Endothelial cell of umbilical vein (primary cell): ENCODE data around the gene KIF6. TPM values are rescaled to one million over a fixed set of nuclear protein-coding genes. Genes with fewer than 3 reads are reported as not detected.

Source experiments
- BruUV-seq: library from RNA; stranded (reverse); fragments of 400-500 nt; replicated peaks from 2 replicates; lab custom pipeline; 2021; lab: Mats Ljungman, UMichigan
- CTCF ChIA-PET: fragments of 300-600, 350-600 bp; sonication (Branson Sonifier 250); formaldehyde crosslinking; loops from one replicate; lab custom pipeline; 2021; ENCODE audit warnings: antibody characterized with exemption, inconsistent platforms; lab: Charles Lee
- POLR2A ChIA-PET: fragments of 300-600, 350-600 bp; sonication (Branson Sonifier 250); formaldehyde crosslinking; loops from one replicate; lab custom pipeline; 2021; ENCODE audit warnings: antibody characterized with exemption, inconsistent platforms; lab: Charles Lee
- DNase-seq: peaks from one replicate; pipeline ENCODE4 v3.0.0-alpha.2; 2011; ENCODE audit warnings: low read depth, low spot score
- FAIRE-seq: peaks from 2 replicates; lab custom pipeline; 2011; peaks lifted over from hg19 to GRCh38; lab: Jason Lieb, UNC
- H2AFZ ChIP-seq: 2 replicates; pipeline ENCODE4 v1.6.0; 2012; ENCODE audit warnings: low read depth, low read length, control low read depth, inconsistent platforms
- H3K27ac ChIP-seq: 2 replicates; pipeline ENCODE4 v1.5.1; 2011; ENCODE audit warnings: low read depth, mild to moderate bottlenecking, control low read depth, low read length, moderate library complexity; ENCODE audit not compliant: insufficient read depth
- H3K27me3 ChIP-seq, 2 experiments: 2 replicates each; pipeline versions ENCODE4 v1.6.0 to v1.6.1; 2011; ENCODE audit warnings: low read length in 2 of 2, mixed read lengths in 1 of 2; ENCODE audit not compliant: control insufficient read depth in 2 of 2, insufficient read depth in 2 of 2
- H3K36me3 ChIP-seq, 2 experiments: 2 replicates in 1 of 2; 3 replicates in 1 of 2; pipeline ENCODE4 v1.5.1; 2011; ENCODE audit warnings: low read length in 2 of 2, mild to moderate bottlenecking in 1 of 2, moderate library complexity in 1 of 2; ENCODE audit not compliant: control insufficient read depth in 2 of 2, insufficient read depth in 2 of 2; ENCODE audit errors: extremely low read depth in 1 of 2
- H3K4me1 ChIP-seq: 3 replicates; pipeline ENCODE4 v1.5.1; 2011; ENCODE audit warnings: mild to moderate bottlenecking, low read length; ENCODE audit not compliant: control insufficient read depth, insufficient read depth; ENCODE audit errors: extremely low read depth
- H3K4me2 ChIP-seq: 2 replicates; pipeline ENCODE4 v1.6.1; 2011; ENCODE audit warnings: low read length, control low read depth, mixed read lengths; ENCODE audit not compliant: insufficient read depth
- H3K4me3 ChIP-seq, 3 experiments: fragments of 200-600 bp in 1 of 3; sonication (generic), shearing (Covaris generic) in 1 of 3; replicated peaks in 1 of 3; 2 replicates each; pipeline ENCODE4 v1.5.1; 2011 to 2016; ENCODE audit warnings: control low read depth in 3 of 3, low read length in 3 of 3, mild to moderate bottlenecking in 2 of 3, inconsistent platforms in 1 of 3, low read depth in 1 of 3, moderate library complexity in 1 of 3; ENCODE audit not compliant: insufficient read depth in 1 of 3
- H3K79me2 ChIP-seq: 2 replicates; pipeline ENCODE4 v1.6.0; 2012; ENCODE audit warnings: low read length, inconsistent platforms; ENCODE audit not compliant: control insufficient read depth, insufficient read depth
- H3K9ac ChIP-seq: replicated peaks from 2 replicates; pipeline ENCODE3; 2011; ENCODE audit warnings: low read length, control low read depth; ENCODE audit not compliant: insufficient read depth; ENCODE audit errors: extremely low read depth
- H3K9me1 ChIP-seq: replicated peaks from 3 replicates; pipeline ENCODE4 v1.6.0; 2011; ENCODE audit warnings: mild to moderate bottlenecking, low read length; ENCODE audit not compliant: control insufficient read depth, insufficient read depth; ENCODE audit errors: extremely low read depth
- H3K9me3 ChIP-seq: replicated peaks from 2 replicates; pipeline ENCODE4 v1.5.1; 2012; ENCODE audit warnings: low read length, inconsistent platforms; ENCODE audit not compliant: control insufficient read depth, insufficient read depth
- H4K20me1 ChIP-seq: replicated peaks from 2 replicates; pipeline ENCODE3; 2011; ENCODE audit warnings: mild to moderate bottlenecking, low read length; ENCODE audit not compliant: control insufficient read depth, insufficient read depth; ENCODE audit errors: extremely low read depth
- EZH2 ChIP-seq: IDR thresholded peaks from 2 replicates; pipeline ENCODE4 v1.6.1; 2012; ENCODE audit warnings: borderline replicate concordance, low read depth, mild to moderate bottlenecking, moderate library complexity, low read length, inconsistent platforms; ENCODE audit not compliant: severe bottlenecking
- FOS ChIP-seq: IDR thresholded peaks from 2 replicates; pipeline ENCODE4 v1.6.1; 2011; ENCODE audit warnings: mild to moderate bottlenecking, low read length, moderate library complexity, borderline replicate concordance; ENCODE audit not compliant: insufficient read depth
- GATA2 ChIP-seq: IDR thresholded peaks from 2 replicates; pipeline ENCODE4 v1.7.0; 2011; ENCODE audit warnings: low read depth, mild to moderate bottlenecking, moderate library complexity, mixed read lengths, low read length; ENCODE audit not compliant: insufficient read length, insufficient read depth
- JUN ChIP-seq: IDR thresholded peaks from 2 replicates; pipeline ENCODE4 v1.6.1; 2011; ENCODE audit warnings: borderline replicate concordance, low read depth; ENCODE audit not compliant: insufficient read length, insufficient read depth
- MYC ChIP-seq: IDR thresholded peaks from one replicate; pipeline ENCODE4 v1.6.1; 2011; ENCODE audit warnings: mild to moderate bottlenecking, low read depth, low read length
- POLR2A ChIP-seq: IDR thresholded peaks from 2 replicates; pipeline ENCODE4 v1.6.1; 2012; ENCODE audit warnings: low read depth, mild to moderate bottlenecking, control low read depth, low read length
- POLR2AphosphoS5 ChIP-seq: IDR thresholded peaks from 2 replicates; pipeline ENCODE4 v1.6.1; 2012; ENCODE audit warnings: low read depth, mild to moderate bottlenecking, control low read depth, low read length, moderate library complexity; ENCODE audit not compliant: insufficient read depth
- dilution Hi-C: fragments of 300-500 bp; cut with MboI; formaldehyde crosslinking; loops from one replicate; pipeline ENCODE4 v1.15.0; 2019; ENCODE audit warnings: low sequenced_read_pairs; ENCODE audit not compliant: extremely low pct_ligation_motif_present
- intact Hi-C: fragments of 100-400 bp; cut with micrococcal nuclease; formaldehyde crosslinking; loops from one replicate; pipeline ENCODE4 v1.10.0; 2022
- polyA plus RNA-seq, 4 experiments: library from polyadenylated mRNA; depleted of rRNA in 3 of 4; stranded (reverse) in 3 of 4; unstranded in 1 of 4; fragments of >200 nt; gene quantifications; 2 replicates each; pipeline versions ENCODE4 v1.2.1 to v1.2.3, GENCODE V29; 2011 to 2012; ENCODE audit warnings: missing spikeins in 1 of 4
- total RNA-seq: library from RNA; stranded (reverse); gene quantifications from 2 replicates; pipeline ENCODE4 v1.2.3, GENCODE V29; 2021
- TF ChIP-seq, protein P1 (sequence below), 2 donors: IDR thresholded peaks; 1 replicate in 1 of 2; 2 replicates in 1 of 2; pipeline ENCODE4 v1.5.1; 2011; ENCODE audit warnings: low read length in 2 of 2, mild to moderate bottlenecking in 2 of 2, moderate library complexity in 2 of 2, control low read depth in 1 of 2, inconsistent platforms in 1 of 2, low read depth in 1 of 2; ENCODE audit not compliant: insufficient read depth in 1 of 2; ENCODE audit errors: extremely low read depth in 1 of 2
- TF ChIP-seq, protein P2 (sequence below): IDR thresholded peaks from 2 replicates; pipeline ENCODE4 v1.6.1; 2011; ENCODE audit not compliant: insufficient read depth, insufficient read length

KIF6 gene
- total and polyA plus RNA-seq, 2 donors (not counting 3 experiments of a cell fraction or from before 2014, with no cell fraction given): not detected

DNA sequence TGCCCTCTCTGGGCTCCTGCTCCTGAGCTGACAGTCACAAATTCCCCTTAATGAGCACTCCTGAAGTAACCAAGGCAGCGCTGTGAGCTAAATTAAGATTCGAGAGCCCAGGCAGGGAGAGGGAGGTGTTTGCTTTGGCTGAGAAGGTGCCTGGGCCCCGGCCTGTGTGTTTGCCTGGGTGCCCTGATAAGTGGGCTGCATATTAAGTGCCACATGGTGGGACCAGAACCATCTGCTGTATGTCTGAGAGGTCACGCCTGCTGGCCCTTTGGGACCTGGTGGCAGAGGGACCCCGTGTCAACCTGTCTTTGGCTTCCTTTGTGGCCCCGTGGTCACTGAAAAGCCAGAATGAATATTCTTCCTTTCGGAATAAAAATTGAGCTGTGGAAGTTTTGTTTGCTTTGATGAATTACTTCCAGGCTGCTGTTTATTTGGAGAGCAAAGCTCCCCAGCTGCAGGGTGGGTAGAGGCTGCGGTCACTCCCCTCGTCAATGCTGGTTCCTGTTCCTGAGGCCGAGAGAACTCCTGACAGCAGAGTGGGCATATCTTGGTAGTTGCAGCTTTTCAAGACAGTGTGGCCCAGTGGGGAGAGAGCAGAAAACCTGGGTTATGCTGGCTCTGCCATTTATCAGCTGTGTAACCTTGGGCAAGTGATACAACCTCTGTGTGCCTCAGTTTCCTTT, 385.2 kb downstream of the KIF6 start:
- no peaks in the 10 kb centered on the region for H3K79me2 ChIP-seq
- H2AFZ ChIP-seq: no peak overlapping the region
- peaks cover 0 to 2% of the 10 kb centered on the region in 2 experiments for H3K27me3 ChIP-seq

More for the DNA sequence above, 385.2 kb downstream of the KIF6 start:
- no peak for TF ChIP-seq POLR2AphosphoS5
- TF ChIP-seq GATA2: no peak
- TF ChIP-seq JUN: no peak
- TF ChIP-seq, protein P1, sequence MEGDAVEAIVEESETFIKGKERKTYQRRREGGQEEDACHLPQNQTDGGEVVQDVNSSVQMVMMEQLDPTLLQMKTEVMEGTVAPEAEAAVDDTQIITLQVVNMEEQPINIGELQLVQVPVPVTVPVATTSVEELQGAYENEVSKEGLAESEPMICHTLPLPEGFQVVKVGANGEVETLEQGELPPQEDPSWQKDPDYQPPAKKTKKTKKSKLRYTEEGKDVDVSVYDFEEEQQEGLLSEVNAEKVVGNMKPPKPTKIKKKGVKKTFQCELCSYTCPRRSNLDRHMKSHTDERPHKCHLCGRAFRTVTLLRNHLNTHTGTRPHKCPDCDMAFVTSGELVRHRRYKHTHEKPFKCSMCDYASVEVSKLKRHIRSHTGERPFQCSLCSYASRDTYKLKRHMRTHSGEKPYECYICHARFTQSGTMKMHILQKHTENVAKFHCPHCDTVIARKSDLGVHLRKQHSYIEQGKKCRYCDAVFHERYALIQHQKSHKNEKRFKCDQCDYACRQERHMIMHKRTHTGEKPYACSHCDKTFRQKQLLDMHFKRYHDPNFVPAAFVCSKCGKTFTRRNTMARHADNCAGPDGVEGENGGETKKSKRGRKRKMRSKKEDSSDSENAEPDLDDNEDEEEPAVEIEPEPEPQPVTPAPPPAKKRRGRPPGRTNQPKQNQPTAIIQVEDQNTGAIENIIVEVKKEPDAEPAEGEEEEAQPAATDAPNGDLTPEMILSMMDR (IDR thresholded peaks at IDR 0.05; ENCODE audit: extremely low read depth in 1 of 2, insufficient read depth in 1 of 2, low read depth in 1 of 2, low read length in 2 of 2): no peak
- TF ChIP-seq EZH2: no peak
- TF ChIP-seq, protein P2, sequence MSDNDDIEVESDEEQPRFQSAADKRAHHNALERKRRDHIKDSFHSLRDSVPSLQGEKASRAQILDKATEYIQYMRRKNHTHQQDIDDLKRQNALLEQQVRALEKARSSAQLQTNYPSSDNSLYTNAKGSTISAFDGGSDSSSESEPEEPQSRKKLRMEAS: no peak
- no peak for TF ChIP-seq POLR2A
- no peak for TF ChIP-seq MYC
- no peak for TF ChIP-seq FOS
- no peaks in the 10 kb centered on the region for H3K9me1 ChIP-seq
- FAIRE-seq (no peak), DNase-seq (no peak)
- H4K20me1 ChIP-seq: no peaks in the 10 kb centered on the region
- POLR2A ChIA-PET: no interaction called here
- no peak overlapping the region for H3K4me3 ChIP-seq
- no peaks in the 10 kb centered on the region for H3K36me3 ChIP-seq
- intact Hi-C loops: loop anchor here (10.0 kb wide), 1 partner anchor 1505 kb away; no protein-coding TSS in a partner anchor
- dilution Hi-C loops: no loop called here
- no peak overlapping the region for H3K9ac ChIP-seq
- no peak overlapping the region for H3K27ac ChIP-seq
- BruUV-seq: no TSS peak
- no peaks in the 10 kb centered on the region for H3K9me3 ChIP-seq
- no peaks in the 10 kb centered on the region for H3K4me1 ChIP-seq
- no peak overlapping the region for H3K4me2 ChIP-seq
- CTCF ChIA-PET: interaction anchor here (1.1 kb wide), 1 partner anchor 525 kb away, joined by 3 read pairs; no protein-coding TSS in a partner anchor
